NT2/D1 (cell line): Measurements from ENCODE around the gene ESR2.
"Not testable (repeated sequence)": the region's sequence is repeated elsewhere in the genome, so short reads cannot be mapped to it uniquely, and the experiment has no call there.

Experiments
- DNase-seq: peaks from one replicate; pipeline ENCODE4 v3.0.0-alpha.2; 2011; ENCODE audit warnings: low read depth, low spot score
- H3K27me3 ChIP-seq: 2 replicates; pipeline ENCODE4 v1.6.0; 2011; ENCODE audit warnings: mild to moderate bottlenecking; ENCODE audit not compliant: insufficient read length, insufficient read depth
- H3K36me3 ChIP-seq: 2 replicates; pipeline ENCODE4 v1.6.1; 2011; ENCODE audit warnings: mild to moderate bottlenecking, low read length, mixed read lengths; ENCODE audit not compliant: insufficient read depth, insufficient read length
- H3K4me1 ChIP-seq: 2 replicates; pipeline ENCODE4 v1.5.1; 2011; ENCODE audit not compliant: insufficient read depth, insufficient read length
- H3K4me3 ChIP-seq: 2 replicates; pipeline ENCODE4 v1.5.1; 2011; ENCODE audit warnings: low read depth; ENCODE audit not compliant: insufficient read length
- H3K9ac ChIP-seq: 2 replicates; pipeline ENCODE4 v1.6.0; 2011; ENCODE audit warnings: low read depth; ENCODE audit not compliant: insufficient read length
- H3K9me3 ChIP-seq: 2 replicates; pipeline ENCODE4 v1.5.1; 2011; ENCODE audit warnings: mild to moderate bottlenecking, low read length; ENCODE audit not compliant: insufficient read depth
- SUZ12 ChIP-seq: IDR thresholded peaks from 2 replicates; pipeline ENCODE4 v1.6.1; 2011; ENCODE audit not compliant: insufficient read length, insufficient read depth; ENCODE audit errors: extremely low read depth
- YY1 ChIP-seq: IDR thresholded peaks from 2 replicates; pipeline ENCODE4 v1.6.1; 2011; ENCODE audit not compliant: insufficient read length, insufficient read depth
- ZNF274 ChIP-seq: IDR thresholded peaks from 2 replicates; pipeline ENCODE4 v1.6.1; 2011; ENCODE audit warnings: mild to moderate bottlenecking, low read depth, low read length

The ESR2 gene

DNA sequence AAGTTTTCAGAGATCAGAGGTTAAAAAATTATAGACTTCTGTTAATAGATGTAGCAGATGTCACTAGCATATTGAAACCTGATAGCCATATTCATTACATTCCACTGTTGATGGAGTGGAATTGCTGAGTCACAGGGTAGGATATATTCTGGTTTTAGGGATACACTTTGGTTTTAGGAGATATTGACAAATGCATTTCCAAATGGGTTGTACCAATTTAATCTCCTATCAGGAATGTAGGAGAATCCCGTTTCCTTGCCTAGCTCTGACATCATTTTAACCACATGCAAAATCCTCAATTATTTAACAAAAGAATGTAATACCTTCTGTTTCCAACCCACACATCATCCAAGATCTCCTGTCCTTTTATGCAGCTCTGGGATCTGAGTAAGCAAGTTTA, 30.7 kb upstream of the ESR2 start:
- no peaks in the 10 kb centered on the region for H3K27me3 ChIP-seq
- H3K4me1 ChIP-seq = no peaks in the 10 kb centered on the region
- no peak overlapping the region for H3K4me3 ChIP-seq
- DNase-seq = no peak
- no peak for TF ChIP-seq YY1
- TF ChIP-seq SUZ12 = no peak
- TF ChIP-seq ZNF274 = no peak
- H3K9me3 ChIP-seq = no peaks in the 10 kb centered on the region
- H3K9ac ChIP-seq = no peak overlapping the region
- H3K36me3 ChIP-seq = no peaks in the 10 kb centered on the region

DNA sequence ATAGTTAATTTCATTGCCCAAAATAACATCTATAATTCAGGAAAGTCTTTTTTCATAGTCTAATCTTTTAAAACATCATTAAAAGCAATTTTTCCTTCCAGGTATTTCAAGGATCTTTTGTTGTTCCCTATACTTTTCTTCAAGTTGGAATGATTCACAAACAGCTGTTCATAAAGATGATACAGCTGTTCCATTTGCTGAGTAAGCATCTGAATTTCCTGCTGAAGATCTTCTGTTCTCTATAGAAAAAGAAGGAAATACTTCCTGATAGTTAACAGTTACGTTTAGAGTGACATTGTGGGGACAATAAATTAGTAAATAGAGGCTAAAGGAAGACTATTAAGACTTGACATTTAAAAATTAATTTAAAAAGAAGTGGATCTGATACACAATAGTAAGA, 30.3 kb upstream of the ESR2 start:
- no peak overlapping the region for H3K4me3 ChIP-seq
- H3K9ac ChIP-seq = no peak overlapping the region
- no peaks in the 10 kb centered on the region for H3K4me1 ChIP-seq
- no peaks in the 10 kb centered on the region for H3K9me3 ChIP-seq
- H3K36me3 ChIP-seq = no peaks in the 10 kb centered on the region
- no peak for DNase-seq
- no peaks in the 10 kb centered on the region for H3K27me3 ChIP-seq
- TF ChIP-seq ZNF274 (no peak), YY1 (no peak), SUZ12 (no peak)

DNA sequence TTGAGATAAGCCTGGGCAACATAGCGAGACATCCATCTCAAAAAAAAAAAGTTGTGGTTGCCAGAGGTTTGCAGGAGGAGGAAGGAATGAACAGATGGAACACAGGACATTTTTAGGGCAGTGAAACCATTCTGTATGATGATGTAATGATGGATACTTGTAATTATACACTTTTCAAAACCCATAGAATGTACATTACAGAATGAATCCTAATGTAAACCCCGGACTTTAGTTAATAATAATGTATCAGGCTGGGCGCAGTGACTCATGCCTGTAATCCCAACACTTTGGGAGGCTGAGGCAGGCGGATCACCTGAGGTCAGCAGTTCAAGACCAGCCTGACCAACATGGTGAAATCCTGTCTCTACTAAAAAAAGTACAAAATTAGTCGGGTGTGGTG, 26.2 kb upstream of the ESR2 start:
- not testable (repeated sequence) for H3K36me3 ChIP-seq, H3K9me3 ChIP-seq, H3K27me3 ChIP-seq

DNA sequence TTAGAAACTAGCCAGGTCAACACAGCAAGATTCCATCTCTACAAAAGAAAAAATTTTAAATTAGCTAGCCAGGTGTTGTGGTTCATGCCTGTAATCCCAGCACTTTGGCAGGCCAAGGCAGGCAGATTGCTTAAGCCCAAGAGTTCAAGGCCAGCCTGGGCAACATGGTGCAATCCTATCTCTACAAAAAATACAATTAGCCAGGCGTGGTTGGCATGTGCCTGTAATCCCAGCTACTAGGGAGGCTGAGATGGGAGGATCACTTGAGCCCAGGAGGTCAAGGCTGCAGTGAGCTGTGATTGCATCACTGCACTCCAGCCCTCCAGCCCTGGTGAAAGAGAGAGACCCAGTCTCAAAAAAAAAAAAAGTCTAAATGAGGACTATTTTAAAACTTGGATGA, 24.5 kb upstream of the ESR2 start:
- H3K9ac ChIP-seq, H3K9me3 ChIP-seq, H3K27me3 ChIP-seq, H3K4me3 ChIP-seq, H3K36me3 ChIP-seq, H3K4me1 ChIP-seq, DNase-seq: not testable (repeated sequence)

More for the DNA sequence above, 26.2 kb upstream of the ESR2 start:
- not testable (repeated sequence) for H3K4me3 ChIP-seq, H3K4me1 ChIP-seq, DNase-seq, H3K9ac ChIP-seq

DNA sequence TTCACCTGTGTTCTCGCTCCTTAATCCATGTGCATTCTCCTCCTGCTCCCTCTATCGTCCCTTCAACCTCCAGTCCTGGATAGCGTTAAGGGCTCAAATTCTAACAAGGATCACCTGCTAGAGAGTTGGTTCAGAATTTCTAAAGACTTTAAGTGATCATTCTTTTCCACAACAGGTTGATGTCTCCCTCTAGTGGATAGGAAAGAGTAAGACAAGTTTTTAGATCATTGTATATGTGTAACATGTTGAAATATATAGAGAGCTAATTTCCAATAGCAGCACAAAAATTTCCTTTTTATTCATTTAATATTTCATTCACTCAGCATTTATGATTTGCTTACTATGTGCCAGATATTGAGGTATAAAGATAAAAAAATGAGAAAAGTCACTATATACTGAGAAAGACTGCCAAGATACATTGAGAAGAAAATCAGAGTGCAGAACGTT, 9.3 kb upstream of the ESR2 start:
- TF ChIP-seq SUZ12 (no peak), ZNF274 (no peak), YY1 (no peak)
- Histone ChIP-seq H3K27me3 (no peaks in the 10 kb centered on the region), H3K4me1 (no peaks in the 10 kb centered on the region)

DNA sequence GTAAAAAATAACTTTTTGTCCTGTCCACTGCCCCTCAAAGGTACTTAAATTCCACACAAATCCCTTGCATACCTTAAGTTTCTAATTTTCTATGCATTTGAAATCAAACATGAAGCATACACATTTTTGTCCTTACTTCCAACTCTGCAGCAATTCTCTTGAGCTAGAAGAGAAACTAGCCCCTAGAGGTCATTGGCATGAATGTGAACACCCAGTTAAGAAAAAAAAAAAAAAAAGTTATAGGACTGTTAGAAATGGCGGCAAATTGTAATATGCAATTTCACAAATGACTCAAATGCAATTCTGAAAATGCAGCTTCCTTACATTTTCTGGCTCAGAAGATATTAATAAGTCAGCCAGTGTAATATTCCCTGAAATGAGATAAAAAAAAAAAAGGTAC, 4.6 kb upstream of the ESR2 start:
- Histone ChIP-seq H3K36me3 (no peaks in the 10 kb centered on the region), H3K4me1 (peaks cover 3% of the 10 kb centered on the region), H3K9ac (no peak overlapping the region), H3K4me3 (no peak overlapping the region), H3K27me3 (peaks cover 10% of the 10 kb centered on the region), H3K9me3 (no peaks in the 10 kb centered on the region)
- TF ChIP-seq ZNF274 (no peak), SUZ12 (no peak), YY1 (no peak)
- DNase-seq = no peak

More for the DNA sequence above, 9.3 kb upstream of the ESR2 start:
- Histone ChIP-seq H3K4me3 (no peak overlapping the region), H3K36me3 (no peaks in the 10 kb centered on the region), H3K9ac (no peak overlapping the region), H3K9me3 (no peaks in the 10 kb centered on the region)
- DNase-seq = peak; percentile 38

DNA sequence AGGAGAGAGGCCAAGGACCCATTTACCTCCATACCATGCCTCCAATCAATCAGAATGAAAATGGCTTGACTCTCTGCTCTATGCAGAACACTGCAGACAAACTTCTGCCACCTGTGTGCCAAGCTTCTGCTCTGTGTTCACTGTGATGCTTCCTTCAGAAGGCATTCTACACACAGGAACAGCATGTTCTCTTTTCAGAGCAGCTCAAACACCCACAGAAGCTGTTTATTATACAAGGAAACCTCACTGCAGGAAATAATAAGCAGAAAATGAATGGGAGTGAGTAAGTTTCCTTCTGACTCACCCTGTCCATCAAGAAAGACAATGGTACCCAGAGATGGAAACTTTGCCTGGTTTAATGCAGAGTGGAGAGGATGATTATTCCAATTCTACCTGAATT, 2.4 kb upstream of the ESR2 start:
- no peak for DNase-seq
- Histone ChIP-seq H3K9me3 (no peaks in the 10 kb centered on the region), H3K27me3 (peaks cover 29% of the 10 kb centered on the region), H3K9ac (no peak overlapping the region), H3K4me1 (peaks cover 3% of the 10 kb centered on the region), H3K36me3 (no peaks in the 10 kb centered on the region), H3K4me3 (no peak overlapping the region)
- no peak for TF ChIP-seq YY1
- no peak for TF ChIP-seq ZNF274
- no peak for TF ChIP-seq SUZ12

DNA sequence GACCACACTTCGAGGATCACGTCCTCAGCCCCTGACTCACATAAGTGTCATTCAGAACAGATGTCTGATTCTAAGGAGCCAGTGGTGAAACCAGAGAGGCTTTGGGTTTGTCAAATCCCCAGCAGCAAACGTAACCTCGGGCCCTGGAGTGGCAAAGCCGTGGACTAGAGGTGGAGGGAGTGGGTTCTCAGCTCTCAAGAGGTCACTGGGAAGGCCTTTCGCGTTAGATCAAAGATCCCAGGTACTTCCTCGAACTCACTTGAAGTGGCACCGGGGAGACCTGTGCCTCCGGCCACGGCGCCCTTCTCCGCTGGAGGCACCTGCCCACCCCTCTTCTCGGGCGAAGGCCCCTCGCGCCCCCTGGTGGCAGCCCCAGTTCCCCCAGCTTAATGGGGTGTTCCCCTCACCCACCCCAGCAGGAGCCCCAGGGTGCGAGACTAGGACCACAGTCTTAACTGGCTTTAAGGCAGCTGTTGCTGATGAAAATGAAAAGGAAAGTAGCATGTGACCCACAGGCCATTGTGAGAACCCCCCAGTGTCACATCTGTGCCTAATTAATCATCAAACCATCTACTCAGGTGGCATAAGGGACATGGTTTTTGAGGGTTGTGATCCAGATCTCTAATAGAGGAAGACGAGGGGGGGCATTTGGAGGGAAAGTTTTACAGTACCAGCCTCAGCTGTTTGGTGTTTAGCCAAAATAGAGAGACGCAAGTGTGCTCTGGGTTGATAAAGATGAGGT, 672 bp upstream of the ESR2 start:
- peak overlapping the region; percentile 43 for H3K4me3 ChIP-seq
- DNase-seq = peak; percentile 48
- TF ChIP-seq YY1 (no peak), SUZ12 (no peak), ZNF274 (no peak)
- no peaks in the 10 kb centered on the region for H3K36me3 ChIP-seq
- peak overlapping the region; percentile 42 for H3K9ac ChIP-seq
- H3K27me3 ChIP-seq = peaks cover 33% of the 10 kb centered on the region
- no peaks in the 10 kb centered on the region for H3K9me3 ChIP-seq
- H3K4me1 ChIP-seq = peaks cover 3% of the 10 kb centered on the region
